H1 (cell line): ENCODE results near the gene SCN1B. TPM values are rescaled to one million over a fixed set of nuclear protein-coding genes. Genes with fewer than 3 reads are reported as not detected.

Source experiments
- EGR1 ChIP-seq: IDR thresholded peaks from 2 replicates; pipeline ENCODE4 v1.6.1; 2011; ENCODE audit warnings: low read depth, low read length, borderline replicate concordance
- NANOG ChIP-seq: IDR thresholded peaks from 2 replicates; pipeline ENCODE4 v1.6.1; 2011; ENCODE audit warnings: low read length, low read depth, mild to moderate bottlenecking, inconsistent platforms; ENCODE audit not compliant: insufficient read depth, poor library complexity, severe bottlenecking
- NRF1 ChIP-seq: IDR thresholded peaks from 2 replicates; pipeline ENCODE4 v1.6.1; 2011; ENCODE audit warnings: mild to moderate bottlenecking, low read depth, low read length, improper control_type of control experiment
- RAD21 ChIP-seq, 2 experiments: IDR thresholded peaks in 1 of 2; conservative IDR thresholded peaks in 1 of 2; 2 replicates each; pipeline ENCODE4 v1.6.1; 2011; ENCODE audit warnings: low read depth in 2 of 2, low read length in 2 of 2, improper control_type of control experiment in 1 of 2, inconsistent platforms in 1 of 2, mild to moderate bottlenecking in 1 of 2, moderate library complexity in 1 of 2
- RBBP5 ChIP-seq: IDR thresholded peaks from 2 replicates; pipeline ENCODE4 v1.7.1; 2012; ENCODE audit warnings: low read depth, mild to moderate bottlenecking, inconsistent platforms, low read length, moderate library complexity, borderline replicate concordance
- SRF ChIP-seq: IDR thresholded peaks from 2 replicates; pipeline ENCODE4 v1.6.1; 2011; ENCODE audit warnings: mild to moderate bottlenecking, low read depth, low read length, moderate library complexity
- polyA plus RNA-seq, 7 experiments: library from polyadenylated mRNA; depleted of rRNA in 3 of 7; stranded (reverse) in 5 of 7; unstranded in 2 of 7; fragments of >200 nt in 5 of 7; fragments of 200-250 nt in 2 of 7; gene quantifications; 1 replicate in 5 of 7; 2 replicates in 1 of 7; 4 replicates in 1 of 7; pipeline versions ENCODE4 v1.2.1 to v1.2.3, GENCODE V29; 2011 to 2013; ENCODE audit warnings: missing spikeins in 2 of 7, mixed read lengths in 2 of 7
- total RNA-seq: library from RNA; stranded (reverse); fragmentation: NEBNext Ultra II Directional; extraction: Animal tissue kit (Norgen Biotek cat#: 25700); gene quantifications from 2 replicates; pipeline ENCODE4 v1.2.1, GENCODE V29; 2021
- TF ChIP-seq, protein P1 (sequence below): fragments of 300-600 bp; sonication (generic); IDR thresholded peaks from 2 replicates; pipeline ENCODE4 v1.7.1; 2012; ENCODE audit warnings: low read length, moderate library complexity, mild to moderate bottlenecking, inconsistent platforms; ENCODE audit not compliant: insufficient replicate concordance

Gene SCN1B
- total and polyA plus RNA-seq, 2 of the 8 experiments (the other 6 are each of a cell fraction or from before 2014, with no cell fraction given) = 3.1 to 3.5 TPM

DNA sequence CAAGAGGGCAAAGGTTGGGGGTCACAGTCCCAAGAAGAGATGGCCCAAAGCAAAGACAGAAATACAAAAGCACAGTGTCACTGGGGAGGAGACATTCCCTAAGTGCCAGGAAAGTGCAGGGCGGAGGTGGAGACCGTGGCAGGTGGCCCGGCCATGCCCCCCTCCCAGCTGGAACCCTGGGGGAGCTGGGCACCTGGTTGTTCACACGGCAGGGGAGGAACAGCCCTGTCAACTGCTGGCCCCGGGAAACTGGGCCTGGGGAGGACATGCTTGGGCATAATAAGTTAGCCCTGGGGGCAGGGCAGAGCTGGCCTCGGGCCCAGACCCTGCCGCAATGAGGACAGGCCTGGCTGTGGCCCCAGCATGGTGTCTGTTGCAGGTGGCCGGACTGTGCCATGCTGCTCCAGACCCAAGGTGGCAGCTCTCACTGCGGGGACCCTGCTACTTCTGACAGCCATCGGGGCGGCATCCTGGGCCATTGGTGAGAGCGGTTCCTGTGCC, 18.7 kb downstream of the SCN1B start (continued):
- TF ChIP-seq, protein P1, sequence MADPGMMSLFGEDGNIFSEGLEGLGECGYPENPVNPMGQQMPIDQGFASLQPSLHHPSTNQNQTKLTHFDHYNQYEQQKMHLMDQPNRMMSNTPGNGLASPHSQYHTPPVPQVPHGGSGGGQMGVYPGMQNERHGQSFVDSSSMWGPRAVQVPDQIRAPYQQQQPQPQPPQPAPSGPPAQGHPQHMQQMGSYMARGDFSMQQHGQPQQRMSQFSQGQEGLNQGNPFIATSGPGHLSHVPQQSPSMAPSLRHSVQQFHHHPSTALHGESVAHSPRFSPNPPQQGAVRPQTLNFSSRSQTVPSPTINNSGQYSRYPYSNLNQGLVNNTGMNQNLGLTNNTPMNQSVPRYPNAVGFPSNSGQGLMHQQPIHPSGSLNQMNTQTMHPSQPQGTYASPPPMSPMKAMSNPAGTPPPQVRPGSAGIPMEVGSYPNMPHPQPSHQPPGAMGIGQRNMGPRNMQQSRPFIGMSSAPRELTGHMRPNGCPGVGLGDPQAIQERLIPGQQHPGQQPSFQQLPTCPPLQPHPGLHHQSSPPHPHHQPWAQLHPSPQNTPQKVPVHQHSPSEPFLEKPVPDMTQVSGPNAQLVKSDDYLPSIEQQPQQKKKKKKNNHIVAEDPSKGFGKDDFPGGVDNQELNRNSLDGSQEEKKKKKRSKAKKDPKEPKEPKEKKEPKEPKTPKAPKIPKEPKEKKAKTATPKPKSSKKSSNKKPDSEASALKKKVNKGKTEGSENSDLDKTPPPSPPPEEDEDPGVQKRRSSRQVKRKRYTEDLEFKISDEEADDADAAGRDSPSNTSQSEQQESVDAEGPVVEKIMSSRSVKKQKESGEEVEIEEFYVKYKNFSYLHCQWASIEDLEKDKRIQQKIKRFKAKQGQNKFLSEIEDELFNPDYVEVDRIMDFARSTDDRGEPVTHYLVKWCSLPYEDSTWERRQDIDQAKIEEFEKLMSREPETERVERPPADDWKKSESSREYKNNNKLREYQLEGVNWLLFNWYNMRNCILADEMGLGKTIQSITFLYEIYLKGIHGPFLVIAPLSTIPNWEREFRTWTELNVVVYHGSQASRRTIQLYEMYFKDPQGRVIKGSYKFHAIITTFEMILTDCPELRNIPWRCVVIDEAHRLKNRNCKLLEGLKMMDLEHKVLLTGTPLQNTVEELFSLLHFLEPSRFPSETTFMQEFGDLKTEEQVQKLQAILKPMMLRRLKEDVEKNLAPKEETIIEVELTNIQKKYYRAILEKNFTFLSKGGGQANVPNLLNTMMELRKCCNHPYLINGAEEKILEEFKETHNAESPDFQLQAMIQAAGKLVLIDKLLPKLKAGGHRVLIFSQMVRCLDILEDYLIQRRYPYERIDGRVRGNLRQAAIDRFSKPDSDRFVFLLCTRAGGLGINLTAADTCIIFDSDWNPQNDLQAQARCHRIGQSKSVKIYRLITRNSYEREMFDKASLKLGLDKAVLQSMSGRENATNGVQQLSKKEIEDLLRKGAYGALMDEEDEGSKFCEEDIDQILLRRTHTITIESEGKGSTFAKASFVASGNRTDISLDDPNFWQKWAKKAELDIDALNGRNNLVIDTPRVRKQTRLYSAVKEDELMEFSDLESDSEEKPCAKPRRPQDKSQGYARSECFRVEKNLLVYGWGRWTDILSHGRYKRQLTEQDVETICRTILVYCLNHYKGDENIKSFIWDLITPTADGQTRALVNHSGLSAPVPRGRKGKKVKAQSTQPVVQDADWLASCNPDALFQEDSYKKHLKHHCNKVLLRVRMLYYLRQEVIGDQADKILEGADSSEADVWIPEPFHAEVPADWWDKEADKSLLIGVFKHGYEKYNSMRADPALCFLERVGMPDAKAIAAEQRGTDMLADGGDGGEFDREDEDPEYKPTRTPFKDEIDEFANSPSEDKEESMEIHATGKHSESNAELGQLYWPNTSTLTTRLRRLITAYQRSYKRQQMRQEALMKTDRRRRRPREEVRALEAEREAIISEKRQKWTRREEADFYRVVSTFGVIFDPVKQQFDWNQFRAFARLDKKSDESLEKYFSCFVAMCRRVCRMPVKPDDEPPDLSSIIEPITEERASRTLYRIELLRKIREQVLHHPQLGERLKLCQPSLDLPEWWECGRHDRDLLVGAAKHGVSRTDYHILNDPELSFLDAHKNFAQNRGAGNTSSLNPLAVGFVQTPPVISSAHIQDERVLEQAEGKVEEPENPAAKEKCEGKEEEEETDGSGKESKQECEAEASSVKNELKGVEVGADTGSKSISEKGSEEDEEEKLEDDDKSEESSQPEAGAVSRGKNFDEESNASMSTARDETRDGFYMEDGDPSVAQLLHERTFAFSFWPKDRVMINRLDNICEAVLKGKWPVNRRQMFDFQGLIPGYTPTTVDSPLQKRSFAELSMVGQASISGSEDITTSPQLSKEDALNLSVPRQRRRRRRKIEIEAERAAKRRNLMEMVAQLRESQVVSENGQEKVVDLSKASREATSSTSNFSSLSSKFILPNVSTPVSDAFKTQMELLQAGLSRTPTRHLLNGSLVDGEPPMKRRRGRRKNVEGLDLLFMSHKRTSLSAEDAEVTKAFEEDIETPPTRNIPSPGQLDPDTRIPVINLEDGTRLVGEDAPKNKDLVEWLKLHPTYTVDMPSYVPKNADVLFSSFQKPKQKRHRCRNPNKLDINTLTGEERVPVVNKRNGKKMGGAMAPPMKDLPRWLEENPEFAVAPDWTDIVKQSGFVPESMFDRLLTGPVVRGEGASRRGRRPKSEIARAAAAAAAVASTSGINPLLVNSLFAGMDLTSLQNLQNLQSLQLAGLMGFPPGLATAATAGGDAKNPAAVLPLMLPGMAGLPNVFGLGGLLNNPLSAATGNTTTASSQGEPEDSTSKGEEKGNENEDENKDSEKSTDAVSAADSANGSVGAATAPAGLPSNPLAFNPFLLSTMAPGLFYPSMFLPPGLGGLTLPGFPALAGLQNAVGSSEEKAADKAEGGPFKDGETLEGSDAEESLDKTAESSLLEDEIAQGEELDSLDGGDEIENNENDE = no peak
- TF ChIP-seq NANOG = no peak
- no peak for TF ChIP-seq EGR1
- TF ChIP-seq SRF = no peak
- TF ChIP-seq RAD21 (IDR thresholded peaks at IDR 0.05 in 1 of 2, conservative IDR thresholded peaks at IDR 0.05 in 1 of 2; ENCODE audit: low read depth in 2 of 2, low read length in 2 of 2) = no peak
- TF ChIP-seq NRF1 = no peak
- no peak for TF ChIP-seq RBBP5
